ENCODE results near the gene CDH4.
"Not testable (repeated sequence)": the region's sequence is repeated elsewhere in the genome, so short reads cannot be mapped to it uniquely, and the experiment has no call there.

CDH4 gene

DNA sequence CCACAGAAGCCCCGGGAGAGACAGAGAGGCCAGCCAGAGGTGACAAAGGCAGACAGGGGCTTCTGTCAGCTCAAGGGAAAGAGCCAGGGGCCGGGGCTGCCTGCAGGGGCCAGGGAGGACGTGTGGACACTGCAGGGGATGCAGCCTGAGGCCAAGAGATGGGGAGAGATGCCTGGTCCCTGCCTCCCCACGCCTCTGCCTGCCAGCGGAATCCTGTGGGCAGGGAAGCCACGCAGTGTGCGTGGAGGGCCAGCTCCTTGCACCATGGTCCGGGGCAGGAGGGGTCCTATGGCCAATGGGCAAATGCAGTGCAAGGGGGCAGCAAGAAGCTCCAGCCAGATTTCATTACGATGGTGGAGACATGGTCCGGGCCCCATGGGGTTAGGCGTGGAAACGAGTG is 224.9 kb downstream of the CDH4 start:
- DNase-seq (ENCODE audit: low read depth, low spot score), result no peak
- no peak overlapping the region for H3K27ac ChIP-seq

DNA sequence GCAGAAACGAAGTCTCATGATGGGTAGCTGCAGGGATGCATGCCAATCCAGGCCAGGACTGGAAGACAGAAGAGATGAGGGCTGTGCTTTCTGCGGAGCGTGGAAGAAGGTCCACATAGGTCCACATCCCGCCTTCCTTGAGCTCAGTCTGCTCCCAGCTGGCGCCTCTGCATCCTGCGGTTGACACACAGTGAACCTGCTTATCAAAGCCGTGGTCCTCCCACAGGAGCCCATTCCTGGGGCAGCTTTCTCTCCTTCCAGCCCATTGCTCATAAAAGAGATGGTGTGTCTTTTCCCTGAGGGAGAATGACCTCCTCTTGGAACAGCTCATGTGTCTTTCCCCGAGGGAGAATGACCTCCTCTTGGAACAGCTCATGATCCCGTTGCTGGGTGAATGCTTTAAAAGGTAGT is 225.4 kb downstream of the CDH4 start:
- DNase-seq (ENCODE audit: low read depth, low spot score), result no peak
- H3K27ac ChIP-seq, result no peak overlapping the region

DNA sequence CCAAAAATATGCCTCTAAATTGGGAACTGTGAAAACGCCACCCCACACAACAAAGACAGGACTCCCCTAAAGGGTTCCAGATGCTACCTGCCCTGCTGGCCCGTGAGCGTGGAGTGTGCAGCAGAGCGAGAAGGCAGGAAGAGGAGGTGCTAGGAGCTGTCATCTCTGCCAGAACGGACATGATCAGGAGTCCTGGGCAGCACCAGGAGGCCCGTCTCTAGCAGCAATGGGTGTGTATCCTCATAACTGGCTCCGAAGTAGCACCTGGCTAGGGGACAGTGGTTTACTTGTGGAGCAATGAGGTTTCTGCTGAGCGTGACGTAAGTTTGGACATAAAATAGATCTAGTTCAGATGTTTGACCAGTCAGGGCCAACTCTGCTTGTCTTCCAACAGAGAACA is 226.0 kb downstream of the CDH4 start:
- DNase-seq (ENCODE audit: low read depth, low spot score), result no peak
- no peak overlapping the region for H3K27ac ChIP-seq

DNA sequence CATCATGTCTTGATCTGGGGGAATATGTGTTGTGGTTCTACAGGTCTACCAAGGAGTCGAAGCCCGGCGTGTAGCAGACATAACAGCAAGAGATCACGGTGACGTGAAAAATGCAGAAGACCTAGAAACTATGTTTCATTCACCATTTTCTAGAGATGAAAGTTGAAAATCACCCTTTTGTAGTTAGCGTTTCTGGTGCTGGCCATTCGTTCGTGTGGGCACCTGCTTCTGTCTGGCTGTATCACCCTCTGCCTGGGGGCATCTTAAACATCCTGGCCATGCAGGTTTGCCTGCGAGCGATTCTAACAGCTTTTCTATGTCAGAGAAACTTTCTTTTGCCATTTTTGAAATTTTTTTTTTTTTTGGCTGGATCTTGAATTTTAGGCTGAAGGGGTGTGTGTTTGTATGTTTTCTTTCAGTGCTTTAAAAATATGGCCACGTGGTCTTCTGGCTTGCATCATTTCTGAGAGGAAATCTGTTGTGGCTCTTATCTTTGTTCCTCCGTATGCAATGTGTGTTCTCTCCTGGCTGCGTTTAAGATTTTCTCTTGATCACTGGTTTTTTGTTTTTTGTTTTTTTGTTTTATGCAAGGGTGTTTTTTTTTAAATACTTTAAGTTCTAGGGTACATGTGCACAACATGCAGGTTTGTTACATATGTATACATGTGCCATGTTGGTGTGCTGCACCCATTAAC is 226.7 kb downstream of the CDH4 start:
- H3K27ac ChIP-seq, result no peak overlapping the region
- DNase-seq (ENCODE audit: low read depth, low spot score), result no peak

DNA sequence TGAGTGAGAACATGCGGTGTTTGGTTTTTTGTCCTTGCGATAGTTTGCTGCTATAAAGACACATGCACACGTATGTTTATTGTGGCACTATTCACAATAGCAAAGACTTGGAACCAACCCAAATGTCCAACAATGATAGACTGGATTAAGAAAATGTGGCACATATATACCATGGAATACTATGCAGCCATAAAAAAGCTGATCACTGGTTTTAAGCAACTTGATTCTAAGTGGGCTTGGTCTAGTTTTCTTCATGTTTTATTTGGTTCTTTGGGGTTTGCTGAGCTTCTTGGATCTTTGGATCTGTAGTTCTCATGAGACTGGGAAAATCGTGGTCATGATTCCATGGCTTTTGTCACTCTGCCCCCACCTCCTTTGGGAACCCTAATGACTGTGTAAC is 227.4 kb downstream of the CDH4 start:
- DNase-seq (ENCODE audit: low read depth, low spot score); H3K27ac ChIP-seq: not testable (repeated sequence)

DNA sequence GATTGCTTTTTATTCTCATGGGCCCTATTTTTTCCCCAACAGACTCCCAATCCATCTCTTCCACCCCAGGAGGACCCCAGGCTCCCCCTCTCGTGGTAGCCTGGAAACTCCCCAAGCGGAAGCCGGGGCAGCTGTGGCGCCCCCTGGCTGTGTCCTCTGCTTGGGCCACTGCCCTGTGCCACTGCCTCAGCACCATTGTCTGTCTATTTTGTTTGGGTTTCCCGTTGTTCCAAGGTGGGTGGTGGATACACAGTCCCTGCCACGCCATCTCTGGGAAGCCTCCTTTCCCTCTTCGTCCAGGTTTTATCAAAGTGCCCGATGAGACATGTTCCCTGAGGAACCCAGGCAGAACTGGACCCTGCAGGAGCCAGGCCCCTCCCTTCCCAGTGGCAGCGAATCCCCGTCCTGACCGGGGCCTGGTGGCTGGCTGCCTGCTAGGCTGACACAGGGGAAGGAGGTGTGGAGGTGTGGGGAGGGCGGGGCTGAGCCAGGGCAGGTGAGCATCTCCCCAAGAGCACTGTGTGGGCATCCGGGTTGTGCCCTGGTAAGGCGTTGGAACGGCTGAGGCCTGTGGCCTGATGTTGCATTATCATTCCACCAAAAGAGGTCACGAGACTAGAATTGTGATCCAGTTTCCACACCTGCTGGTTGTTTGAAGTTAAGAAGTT is 228.2 kb downstream of the CDH4 start:
- DNase-seq (ENCODE audit: low read depth, low spot score), result no peak
- H3K27ac ChIP-seq, result no peak overlapping the region

DNA sequence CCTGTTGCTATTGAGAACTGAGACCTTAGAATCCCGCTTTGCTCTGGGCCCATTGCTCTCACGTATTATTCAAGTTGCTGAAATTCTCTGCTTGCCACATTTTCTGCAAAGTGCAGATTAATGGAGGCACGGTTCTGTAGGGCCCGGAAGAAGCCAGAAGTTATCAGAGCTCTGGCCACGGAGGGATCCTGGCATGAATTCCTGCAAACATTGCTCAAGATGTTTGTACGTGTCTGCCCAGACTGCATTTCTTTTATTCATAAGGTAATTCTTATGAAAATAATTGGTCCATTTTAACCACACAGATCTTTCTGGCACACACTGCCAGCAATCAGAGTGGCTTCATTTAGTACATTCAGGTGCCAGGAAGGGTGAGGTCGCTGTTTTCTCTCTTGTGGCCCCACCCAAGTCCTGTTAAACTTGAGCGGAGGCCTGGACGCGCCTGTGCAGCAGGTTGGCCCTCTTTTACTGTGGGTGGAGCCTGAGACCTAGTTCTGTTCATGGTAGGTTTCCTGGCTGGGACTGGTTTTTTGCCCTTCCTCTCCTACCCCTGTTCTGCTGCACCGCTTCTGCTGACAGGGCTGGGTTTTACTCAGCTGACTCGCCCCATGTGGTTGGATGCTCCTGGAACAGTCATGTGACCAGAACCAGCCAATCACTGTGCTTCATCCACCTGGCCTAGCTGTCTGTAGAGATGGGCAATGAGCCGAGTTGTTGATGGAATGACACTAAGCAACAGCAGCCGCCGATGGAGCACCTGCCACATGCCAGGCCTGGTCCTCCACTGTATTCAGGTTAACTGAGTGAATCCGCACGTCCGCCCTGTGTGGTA is 230.2 kb downstream of the CDH4 start:
- DNase-seq (ENCODE audit: low read depth, low spot score), result peak; percentile 22
- no peak overlapping the region for H3K27ac ChIP-seq

DNA sequence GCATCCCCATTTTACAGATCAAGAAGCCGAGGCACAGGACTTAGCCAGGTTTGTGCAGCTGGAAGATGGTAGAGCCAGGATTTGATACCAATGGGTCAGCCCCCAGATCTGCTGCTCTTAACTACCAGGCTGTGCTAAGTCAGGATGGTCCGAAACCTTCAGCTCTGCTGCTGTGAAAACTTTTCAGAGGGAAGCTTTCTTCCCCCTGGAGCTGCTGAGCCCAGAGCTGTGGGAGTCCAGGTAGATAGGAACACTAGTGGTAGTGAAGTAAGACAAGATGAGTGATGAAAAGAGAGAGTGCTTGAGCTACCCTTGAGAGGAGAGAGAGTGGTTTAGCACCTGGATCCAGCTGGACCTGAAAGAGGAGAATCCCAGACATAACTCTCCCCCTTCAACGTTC is 230.8 kb downstream of the CDH4 start:
- no peak for DNase-seq (ENCODE audit: low read depth, low spot score)

DNA sequence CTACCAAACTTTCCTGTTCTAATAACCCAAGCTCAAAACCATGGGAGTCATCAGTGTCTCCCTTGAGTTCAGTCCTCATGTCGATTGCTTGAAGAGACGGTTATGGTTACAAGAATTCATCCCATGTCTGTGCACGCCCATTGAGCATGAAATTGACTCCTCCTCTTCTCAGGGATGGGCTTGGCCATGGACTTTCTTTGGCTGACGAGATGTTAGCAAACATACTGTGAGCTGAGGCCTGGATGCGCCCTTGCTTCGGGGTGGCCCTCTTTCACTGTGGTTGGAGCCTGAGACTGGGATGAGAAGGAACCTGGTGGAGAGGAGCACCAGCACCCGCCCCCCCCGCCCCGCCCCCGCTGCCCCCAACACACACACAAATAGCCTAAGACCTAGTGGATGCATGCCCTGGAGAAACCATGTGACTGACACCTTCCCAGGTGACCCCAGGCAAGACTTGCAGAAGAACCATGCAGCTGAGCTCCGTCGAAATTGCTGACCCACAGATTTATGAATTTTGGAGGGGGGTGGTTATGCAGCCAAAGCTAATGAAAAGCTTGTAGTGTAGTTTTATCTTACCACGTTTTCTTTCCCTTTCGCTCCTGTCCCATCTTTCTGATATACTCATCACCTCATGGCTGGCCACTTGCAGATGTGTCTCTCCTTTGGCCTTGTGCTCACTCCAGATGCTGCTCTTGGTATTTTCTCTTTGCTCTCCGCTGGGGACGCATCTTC is 231.4 kb downstream of the CDH4 start:
- H3K27ac ChIP-seq, result no peak overlapping the region
- no peak for DNase-seq (ENCODE audit: low read depth, low spot score)

More for the DNA sequence above, 230.8 kb downstream of the CDH4 start:
- no peak overlapping the region for H3K27ac ChIP-seq

DNA sequence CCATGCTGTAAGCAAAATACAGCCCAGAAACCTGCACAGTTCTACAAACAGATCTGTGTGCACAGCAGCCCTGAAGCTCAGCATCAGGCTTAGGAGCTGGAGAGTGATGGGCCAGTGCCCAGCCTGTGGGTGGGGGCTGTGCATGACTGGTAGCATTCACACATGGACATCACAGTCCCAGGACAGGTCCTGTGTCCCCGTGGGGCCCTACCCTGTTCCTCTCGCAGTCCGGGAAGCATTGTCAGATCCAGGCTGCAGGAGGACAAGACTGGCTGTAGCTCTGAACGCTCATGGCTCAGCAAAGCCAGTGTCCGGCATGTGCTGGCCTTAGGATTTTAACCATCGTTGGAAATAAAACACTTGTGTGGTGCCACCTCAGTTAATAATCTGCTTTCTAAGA is 234.1 kb downstream of the CDH4 start:
- H3K27ac ChIP-seq, result no peak overlapping the region
- DNase-seq (ENCODE audit: low read depth, low spot score), result no peak

DNA sequence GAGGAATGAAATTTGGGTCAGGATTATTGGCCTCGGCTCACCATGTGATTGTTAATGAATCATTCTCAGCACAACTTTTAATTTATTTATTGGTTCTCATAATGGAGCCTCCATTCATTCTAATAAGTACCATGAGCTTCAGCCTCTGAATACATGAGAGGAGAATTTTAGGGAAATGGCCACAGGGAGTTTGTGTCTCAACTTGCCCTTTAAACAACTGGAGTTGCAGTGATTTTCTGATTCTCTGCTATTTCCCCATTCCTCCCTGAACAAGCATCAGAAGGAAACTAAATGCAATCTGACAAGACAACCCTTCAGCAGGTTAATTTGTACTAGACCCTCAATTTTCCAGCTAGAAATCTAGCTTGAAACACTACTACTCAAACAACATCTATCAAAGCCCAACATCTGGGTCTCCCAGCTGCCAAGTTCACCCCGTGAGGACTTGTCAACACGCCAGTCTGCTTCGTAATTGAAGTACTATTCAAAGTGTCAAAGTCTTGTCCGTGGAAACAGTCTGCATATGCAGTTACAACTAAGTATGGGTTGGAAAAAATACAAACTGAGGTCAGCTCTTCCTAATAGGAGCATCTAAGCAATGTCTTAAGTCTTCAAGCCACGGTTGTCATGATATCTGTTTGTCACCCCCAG is 235.4 kb downstream of the CDH4 start:
- H3K27ac ChIP-seq, result no peak overlapping the region
- peak; percentile 3 for DNase-seq (ENCODE audit: low read depth, low spot score)

DNA sequence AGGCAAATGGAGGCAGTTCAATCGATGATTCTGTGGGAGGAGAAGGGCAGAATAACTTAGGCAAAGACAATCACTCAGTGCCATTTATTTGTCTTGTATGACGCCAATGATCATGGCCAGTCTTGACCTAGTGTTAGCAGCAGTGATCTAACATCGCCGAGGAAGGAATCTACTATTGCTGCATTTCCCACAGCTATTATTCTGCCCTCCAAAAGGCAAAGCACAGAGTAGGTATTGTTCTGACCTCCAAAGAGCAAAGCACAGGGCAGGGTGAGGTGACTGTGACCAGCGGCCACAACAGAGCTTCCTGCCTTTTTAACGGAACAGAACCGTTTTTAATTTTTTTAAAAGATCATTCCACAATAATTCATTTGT is 235.9 kb downstream of the CDH4 start:
- no peak for DNase-seq (ENCODE audit: low read depth, low spot score)
- no peak overlapping the region for H3K27ac ChIP-seq

DNA sequence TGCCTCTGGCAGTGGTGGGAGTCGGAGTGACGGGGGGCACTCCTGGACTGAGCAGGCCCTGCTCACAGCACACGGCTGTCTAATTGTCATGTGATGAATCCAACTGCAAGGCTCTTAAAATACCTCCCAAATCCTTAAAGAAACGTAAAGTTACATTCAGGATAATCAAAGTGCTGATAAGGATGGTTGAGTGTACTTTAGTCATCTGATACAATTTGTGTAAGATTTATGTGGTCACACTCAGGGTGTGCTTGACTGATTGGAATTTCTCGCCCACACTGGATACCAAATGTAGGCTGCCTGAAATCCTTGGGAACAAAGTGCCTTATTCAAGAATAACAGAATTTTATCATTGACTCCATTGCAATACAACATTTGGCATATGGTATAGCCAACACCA is 238.7 kb downstream of the CDH4 start:
- no peak for DNase-seq (ENCODE audit: low read depth, low spot score)
- H3K27ac ChIP-seq, result no peak overlapping the region

DNA sequence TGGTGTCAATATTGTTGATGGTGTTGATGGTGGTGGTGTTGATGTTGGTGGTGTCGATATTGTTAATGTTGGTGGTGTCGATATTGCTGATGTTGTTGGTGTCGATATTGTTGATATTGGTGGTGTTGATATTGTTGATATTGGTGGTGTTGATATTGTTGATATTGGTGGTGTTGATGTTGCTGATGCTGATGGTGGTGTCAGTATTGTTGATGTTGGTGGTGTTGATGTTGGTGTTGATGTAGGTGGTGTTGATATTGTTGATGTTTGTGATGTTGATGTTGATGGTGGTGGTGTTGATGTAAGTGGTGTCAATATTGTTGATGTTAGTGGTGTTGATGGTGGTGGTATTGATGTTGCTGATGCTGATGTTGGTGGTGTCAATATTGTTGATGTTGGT is 240.0 kb downstream of the CDH4 start:
- no peak overlapping the region for H3K27ac ChIP-seq
- DNase-seq (ENCODE audit: low read depth, low spot score), result no peak

DNA sequence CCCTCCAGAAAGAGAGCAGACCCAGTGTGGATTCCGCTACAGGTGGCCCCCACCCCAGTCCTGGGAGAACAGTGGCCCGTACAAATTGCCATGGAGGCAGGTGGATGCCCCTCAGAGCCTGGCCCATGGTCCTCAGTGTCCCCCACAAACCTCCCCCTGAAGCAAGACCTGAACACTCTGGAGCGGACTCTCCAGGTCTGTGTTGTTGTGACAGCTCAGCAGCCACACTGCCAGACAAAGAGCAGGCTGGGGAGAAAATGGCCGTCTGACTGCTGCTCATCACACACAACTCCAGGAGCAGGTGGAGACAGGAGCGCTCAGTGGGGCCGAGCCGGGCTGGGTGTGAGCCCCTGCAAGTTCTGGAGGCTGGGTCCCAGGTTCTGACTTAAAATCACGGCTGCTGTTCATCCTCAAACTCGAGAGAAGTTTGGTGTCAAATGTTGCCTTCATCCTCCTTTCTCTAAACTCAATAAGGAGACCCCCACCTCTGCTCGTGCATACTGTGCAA is 241.8 kb downstream of the CDH4 start:
- DNase-seq (ENCODE audit: low read depth, low spot score), result no peak

DNA sequence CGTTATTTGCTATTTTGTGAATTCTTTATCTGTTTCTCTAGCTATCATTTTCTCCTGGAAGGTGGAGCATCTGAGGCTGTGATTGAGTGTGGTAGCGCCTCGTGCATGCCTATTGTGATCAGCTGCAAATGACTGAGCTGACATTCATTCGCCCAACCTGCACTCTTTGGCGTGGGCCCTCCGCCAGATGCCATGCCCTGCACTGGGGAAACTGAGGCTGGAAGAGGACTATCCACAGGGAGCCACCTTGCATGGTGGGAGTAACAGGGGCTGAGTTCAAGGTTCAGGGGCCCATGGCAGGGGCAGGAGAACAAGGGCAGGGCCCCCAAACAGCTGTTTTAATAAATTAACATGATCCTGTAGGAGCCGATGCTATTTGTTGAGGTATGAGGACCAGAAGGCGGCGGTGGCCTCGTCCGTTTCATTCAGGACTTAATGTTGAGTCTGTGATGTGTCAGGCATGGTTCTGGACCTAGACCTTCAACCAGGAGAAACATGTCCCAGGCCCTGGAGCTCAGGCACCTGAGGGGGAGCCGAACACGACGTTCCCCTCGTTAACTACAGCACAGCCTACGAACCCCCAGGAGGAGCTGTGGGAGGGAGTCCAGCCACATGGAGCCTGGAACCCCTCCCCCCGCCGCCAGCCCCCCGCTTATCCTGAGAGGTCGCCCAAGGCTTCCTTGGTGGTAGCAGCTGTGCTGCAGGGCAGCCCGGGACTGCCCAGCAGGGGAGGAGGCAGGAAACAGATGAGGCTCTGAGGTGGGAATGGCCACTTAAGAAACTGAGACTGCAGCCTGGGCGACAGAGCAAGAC is 242.9 kb downstream of the CDH4 start:
- DNase-seq (ENCODE audit: low read depth, low spot score), result no peak
- H3K27ac ChIP-seq, result no peak overlapping the region

More for the DNA sequence above, 241.8 kb downstream of the CDH4 start:
- no peak overlapping the region for H3K27ac ChIP-seq

DNA sequence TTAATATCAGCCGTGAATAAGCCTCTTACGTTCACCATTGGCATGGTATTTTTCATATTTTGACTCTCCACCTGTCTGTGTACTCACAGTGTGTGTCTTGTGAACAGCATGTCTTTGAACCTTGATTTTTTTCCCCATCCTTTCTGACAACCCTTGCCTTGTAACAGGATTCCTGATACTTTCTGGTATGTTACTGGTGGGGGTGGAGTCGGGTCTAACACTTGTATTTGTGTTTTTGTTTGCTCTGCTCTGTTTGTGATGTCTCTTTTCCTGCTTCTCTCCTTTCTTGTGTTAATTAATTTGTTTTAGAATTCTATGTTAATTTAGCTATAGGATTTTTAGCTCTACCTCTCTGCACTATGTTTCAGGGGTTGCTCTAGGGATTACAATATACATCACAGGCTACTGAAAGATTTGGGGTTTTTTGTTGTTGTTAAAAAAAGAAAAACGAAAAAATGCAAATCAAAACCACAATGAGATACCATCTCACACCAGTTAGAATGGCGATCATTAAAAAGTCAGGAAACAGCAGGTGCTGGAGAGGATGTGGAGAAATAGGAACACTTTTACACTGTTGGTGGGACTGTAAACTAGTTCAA is 245.1 kb downstream of the CDH4 start:
- H3K27ac ChIP-seq, result no peak overlapping the region
- no peak for DNase-seq (ENCODE audit: low read depth, low spot score)

DNA sequence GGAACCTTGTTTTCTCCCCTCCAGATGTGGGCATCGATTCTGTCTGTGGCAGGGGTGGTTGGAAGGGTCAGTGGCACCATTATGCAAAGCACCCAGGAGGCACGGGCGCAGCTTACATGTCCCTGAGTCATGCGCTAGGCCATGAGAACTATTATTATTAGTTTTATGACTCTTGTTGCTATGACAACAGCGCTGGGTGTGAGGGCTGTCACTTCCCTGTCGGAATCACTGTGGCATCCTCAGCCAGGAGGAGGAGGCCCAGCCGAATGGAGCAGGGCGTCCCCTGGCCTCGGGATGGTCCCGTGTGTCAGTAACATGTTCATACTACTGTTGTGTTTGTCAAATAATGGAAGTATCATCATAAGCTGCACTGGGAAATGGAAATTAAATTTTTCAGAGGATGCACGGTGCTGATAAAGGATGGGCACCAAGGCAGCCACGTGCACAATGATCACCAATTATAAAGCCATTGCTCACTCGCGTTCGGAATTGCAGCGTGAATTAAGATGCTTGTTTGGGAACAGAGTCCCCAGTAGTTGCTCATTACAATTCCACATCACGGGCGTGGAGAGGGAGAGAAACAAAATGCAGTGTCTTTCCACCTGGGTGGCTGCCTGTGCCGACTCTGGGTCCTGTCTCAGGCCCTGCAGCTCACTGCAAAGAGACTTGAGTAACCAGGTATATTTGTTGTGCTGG is 247.9 kb downstream of the CDH4 start:
- H3K27ac ChIP-seq, result no peak overlapping the region
- DNase-seq (ENCODE audit: low read depth, low spot score), result no peak
